ENCODE results near the gene NCAPD3. TPM values are rescaled to one million over a fixed set of nuclear protein-coding genes. Genes with fewer than 3 reads are reported as not detected.

The NCAPD3 gene, protein sequence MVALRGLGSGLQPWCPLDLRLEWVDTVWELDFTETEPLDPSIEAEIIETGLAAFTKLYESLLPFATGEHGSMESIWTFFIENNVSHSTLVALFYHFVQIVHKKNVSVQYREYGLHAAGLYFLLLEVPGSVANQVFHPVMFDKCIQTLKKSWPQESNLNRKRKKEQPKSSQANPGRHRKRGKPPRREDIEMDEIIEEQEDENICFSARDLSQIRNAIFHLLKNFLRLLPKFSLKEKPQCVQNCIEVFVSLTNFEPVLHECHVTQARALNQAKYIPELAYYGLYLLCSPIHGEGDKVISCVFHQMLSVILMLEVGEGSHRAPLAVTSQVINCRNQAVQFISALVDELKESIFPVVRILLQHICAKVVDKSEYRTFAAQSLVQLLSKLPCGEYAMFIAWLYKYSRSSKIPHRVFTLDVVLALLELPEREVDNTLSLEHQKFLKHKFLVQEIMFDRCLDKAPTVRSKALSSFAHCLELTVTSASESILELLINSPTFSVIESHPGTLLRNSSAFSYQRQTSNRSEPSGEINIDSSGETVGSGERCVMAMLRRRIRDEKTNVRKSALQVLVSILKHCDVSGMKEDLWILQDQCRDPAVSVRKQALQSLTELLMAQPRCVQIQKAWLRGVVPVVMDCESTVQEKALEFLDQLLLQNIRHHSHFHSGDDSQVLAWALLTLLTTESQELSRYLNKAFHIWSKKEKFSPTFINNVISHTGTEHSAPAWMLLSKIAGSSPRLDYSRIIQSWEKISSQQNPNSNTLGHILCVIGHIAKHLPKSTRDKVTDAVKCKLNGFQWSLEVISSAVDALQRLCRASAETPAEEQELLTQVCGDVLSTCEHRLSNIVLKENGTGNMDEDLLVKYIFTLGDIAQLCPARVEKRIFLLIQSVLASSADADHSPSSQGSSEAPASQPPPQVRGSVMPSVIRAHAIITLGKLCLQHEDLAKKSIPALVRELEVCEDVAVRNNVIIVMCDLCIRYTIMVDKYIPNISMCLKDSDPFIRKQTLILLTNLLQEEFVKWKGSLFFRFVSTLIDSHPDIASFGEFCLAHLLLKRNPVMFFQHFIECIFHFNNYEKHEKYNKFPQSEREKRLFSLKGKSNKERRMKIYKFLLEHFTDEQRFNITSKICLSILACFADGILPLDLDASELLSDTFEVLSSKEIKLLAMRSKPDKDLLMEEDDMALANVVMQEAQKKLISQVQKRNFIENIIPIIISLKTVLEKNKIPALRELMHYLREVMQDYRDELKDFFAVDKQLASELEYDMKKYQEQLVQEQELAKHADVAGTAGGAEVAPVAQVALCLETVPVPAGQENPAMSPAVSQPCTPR (N-terminal part only)
- total RNA-seq, result 42.2 and 60.2 TPM in 2 replicates

DNA sequence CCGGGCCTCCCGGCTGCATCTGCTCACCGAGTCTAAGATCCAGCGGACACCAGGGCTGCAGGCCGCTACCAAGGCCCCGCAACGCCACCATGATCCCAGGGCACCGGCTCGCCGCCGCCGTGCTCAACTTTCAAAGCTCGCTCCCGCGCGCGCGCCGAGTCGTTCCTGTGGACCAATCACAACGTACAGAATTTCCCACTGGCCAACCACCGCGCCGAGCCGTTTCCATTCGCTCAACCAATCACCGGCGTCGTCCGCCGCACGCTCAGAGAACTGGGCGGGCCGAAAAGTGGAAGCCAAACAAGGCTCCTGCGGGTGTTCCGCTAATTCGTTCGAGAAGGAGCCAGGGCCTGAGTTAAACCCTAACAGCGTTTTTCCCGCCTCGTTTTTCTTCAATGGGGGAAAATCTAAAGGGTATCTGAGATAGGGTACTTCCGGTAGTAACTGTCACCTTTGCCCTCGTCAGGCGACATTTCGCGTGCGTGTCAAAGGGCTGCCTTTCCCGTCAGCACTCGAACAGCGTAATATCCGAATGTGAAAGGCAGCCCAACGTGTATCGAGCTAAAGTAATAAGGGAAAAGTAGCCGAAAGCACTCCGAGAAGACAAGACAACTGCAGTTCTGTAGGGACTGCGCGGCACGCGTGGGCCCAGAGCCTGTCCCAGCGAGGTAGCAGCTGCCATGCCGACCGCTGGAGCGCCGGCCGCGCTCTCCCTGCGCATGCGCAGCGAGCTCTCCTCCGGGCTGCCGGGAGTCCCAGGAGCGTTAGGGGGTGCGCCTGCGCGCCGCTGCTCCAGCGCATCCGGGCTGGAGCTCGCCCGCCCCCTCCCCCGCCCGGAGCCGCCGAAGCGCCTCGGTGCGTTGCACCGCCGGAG lies at the start of gene NCAPD3, which contains the start of gene VPS26B:
NCAPD3 (minus strand) TSS at position 132 of the 874 bp plus-strand sequence; CDS start at position 91, 41 bp downstream.
VPS26B (plus strand) TSS at position 836 of the 874 bp plus-strand sequence. CDS start 452 bp downstream, outside the sequence.

DNA sequence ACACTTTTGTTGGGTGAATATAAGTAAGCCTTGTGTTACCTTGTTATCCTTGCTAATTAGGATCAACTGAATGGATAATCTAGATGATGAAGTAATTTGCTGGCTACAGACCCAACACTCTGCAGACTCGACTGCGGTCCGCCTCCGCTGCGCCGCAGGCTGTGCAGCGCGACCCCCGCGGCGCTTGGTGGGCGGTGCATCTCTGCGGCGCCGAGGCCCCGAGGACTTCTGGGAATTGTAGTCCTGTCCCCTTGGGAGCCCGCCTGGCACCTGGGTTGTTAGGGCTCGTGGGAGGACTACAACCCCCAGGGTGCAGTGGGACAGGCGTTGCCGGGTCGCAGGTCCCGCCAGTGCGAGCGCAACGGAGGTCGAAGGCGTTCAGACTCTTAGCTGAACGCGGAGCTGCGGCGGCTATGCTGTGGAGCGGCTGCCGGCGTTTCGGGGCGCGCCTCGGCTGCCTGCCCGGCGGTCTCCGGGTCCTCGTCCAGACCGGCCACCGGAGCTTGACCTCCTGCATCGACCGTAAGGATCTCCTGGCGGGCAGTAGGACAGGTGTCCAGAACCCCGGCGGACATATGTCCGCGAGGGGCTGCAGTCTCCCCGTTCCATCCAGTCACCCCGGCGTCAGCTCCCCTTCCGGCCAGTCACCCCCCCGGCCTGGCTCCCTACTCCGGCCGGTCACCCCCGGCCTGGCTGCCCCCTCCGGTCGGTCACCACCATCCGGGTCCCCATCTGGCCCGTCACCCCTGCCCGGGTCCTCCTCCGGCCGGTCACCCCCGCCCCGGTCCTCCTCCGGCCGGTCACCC lies 29.6 kb upstream of the NCAPD3 start, which contains the start of the genes ACAD8 and THYN1:
ACAD8 (plus strand) TSS at position 381 of the 806 bp plus-strand sequence; CDS start at position 414, 33 bp downstream.
THYN1 (minus strand) TSS at position 165 of the 806 bp plus-strand sequence. CDS start 470 bp downstream, outside the sequence.

Other genes with a start within 250 kb of the NCAPD3 start
- 126 and 148 TPM in 2 replicates for gene JAM3, start 154.9 kb downstream of the NCAPD3 start, total RNA-seq
- gene VPS26B, start 704 bp upstream of the NCAPD3 start, total RNA-seq, result 44.1 and 48.5 TPM in 2 replicates
- 45.1 and 49.8 TPM in 2 replicates for gene THYN1, start 29.4 kb upstream of the NCAPD3 start, total RNA-seq
- 17.7 and 17.9 TPM in 2 replicates for gene ACAD8, start 29.6 kb upstream of the NCAPD3 start, total RNA-seq
- not detected in 2 replicates for gene GLB1L3, start 52.4 kb upstream of the NCAPD3 start, total RNA-seq
- 0.27 and 0.93 TPM in 2 replicates for gene GLB1L2, start 108.0 kb upstream of the NCAPD3 start, total RNA-seq
- gene B3GAT1, start 188.3 kb upstream of the NCAPD3 start, total RNA-seq, result 0.07 TPM in 1 of 2 replicates, not detected in the other